Inflammatory macrophage (primary cell): ENCODE measurements around the gene CD58.

ENCODE experiments used
- DNase-seq, 2 donors: peaks; one replicate each; pipeline ENCODE4 v3.0.0-alpha.2; 2020 to 2022

CD58 gene

DNA sequence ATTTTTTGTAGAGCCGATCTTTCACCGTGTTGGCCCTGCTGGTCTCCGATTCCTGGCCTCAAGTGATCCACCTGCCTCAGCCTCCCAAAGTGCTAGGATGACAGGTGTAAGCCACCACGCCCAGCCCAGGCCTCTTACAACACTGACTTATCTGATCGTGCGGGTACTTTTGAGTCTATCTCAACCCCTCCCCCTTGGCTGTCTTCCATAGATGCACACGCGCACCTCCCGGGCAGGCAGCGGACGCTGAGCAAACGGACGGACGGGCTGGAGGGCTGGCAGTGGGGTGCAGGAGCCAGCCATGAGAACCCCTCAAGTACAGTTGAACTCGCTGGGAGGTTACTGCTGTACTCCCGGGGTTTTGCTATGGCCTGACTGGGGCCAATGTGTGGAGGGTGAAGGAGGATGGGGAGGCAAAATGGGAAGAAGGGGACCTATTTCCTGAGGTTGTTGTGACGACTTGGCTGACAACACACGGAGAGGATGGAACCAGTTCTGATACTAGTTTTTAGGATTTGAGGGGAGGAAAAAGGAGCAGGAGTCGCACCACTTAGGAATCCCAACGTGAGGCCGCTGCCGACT is 959 bp downstream of the CD58 start:
- DNase-seq: peak; percentile 14 to 31

DNA sequence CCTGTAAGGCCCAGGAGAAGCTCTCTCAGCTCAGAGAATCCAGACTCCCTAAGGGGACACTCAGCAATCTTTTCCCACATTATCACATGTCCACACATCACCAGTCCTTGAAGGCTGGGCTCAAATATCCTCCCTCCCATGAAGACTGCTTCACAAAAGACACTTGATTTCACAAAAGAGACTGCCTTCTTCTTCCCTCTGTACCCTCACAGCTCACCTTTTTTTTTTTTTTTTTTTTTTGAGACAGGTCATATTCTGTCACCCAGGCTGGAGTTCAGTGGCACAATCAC is 1.5 kb downstream of the CD58 start:
- peak in 1 of 2 donors; percentile 43 for DNase-seq

DNA sequence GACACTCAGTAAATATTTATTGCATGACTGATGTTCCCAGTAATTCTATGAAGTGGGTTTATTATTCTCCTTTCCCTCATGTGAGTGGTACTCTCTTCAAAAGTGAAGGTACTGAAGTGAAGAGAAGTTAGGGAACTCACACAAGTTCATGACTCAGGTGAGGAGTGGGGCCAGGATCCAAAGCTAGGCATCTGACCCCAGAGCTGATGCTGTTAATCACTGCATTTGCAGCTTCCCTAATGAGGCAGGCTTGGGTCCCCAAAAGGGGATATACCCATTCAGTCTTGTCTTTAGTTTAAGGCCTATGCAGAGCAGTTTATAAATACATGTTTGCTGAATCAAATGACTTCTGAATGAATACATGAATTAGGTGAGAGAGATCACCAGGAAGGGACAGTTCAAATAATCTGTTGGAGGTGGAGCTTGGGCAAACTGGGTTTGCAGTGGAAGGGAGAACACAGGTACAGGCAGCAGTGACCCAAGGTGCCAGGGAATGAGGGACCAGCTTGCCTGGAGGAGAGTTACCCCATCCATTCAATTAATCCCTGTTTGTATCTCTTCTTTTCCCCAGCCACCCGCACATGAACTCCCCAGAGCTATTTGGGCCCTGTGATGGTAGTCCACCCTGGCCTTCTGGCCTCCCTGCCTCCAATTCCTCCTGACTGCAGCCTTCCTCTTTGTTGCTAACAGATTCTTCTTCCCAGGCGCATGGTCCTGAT is 2.0 kb downstream of the CD58 start:
- DNase-seq: no peak

DNA sequence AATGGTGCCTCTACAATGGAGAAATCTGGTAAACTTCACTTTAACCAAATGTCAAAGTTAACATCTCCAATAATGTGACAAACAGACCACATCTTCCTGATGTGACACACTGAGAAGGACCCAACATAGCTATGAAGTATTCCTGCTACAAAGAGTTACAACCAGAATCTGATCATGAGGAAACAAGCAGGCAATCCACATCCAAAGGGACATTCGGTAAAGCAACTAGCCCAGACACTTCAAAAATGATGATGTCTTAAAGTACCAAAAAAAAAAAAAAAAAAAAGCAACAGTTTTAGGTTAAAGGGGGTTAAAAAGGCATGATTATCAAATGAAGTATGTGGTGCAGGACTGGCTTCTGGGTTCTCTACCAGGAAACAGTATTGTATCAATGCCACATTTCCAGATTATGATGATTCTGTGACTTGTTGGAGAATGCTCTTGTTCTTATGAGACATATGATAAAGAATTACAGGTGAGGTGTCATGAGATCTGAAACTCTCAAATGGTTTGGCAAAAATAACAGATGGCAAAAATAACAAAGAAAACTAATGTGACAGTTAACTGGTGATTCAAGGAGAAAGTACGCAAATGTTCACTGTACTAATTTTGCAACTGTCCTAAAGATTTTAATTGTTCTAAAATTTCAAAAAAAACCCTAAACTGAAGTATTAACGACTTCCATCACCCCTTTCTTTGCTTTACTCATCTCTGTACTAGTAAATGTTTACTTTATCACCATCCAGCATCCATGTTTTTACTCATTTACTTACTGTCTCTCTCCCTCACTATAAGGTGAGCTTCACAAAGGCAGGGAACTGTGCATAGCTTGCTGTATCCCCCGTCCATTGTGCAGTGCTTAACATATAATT is 2.8 kb downstream of the CD58 start:
- DNase-seq: no peak

DNA sequence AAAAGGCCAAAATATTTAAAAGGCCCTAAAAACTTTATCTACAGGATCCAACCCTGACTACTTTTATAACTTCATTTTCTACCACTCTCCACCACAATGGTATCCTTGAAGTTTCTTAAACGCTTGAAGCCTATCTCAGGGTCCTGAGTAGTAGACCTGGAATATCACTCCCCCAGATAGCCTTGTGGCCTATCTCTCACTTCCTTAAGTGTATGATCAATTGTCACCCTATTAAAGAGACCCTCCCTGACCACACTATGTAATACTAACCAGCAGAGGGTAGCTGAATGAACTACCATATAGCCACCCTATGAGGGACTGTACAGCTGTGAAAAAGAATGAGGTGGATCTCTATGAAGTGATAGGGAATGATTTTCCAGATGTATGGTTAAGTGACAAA is 5.6 kb downstream of the CD58 start:
- no peak for DNase-seq

DNA sequence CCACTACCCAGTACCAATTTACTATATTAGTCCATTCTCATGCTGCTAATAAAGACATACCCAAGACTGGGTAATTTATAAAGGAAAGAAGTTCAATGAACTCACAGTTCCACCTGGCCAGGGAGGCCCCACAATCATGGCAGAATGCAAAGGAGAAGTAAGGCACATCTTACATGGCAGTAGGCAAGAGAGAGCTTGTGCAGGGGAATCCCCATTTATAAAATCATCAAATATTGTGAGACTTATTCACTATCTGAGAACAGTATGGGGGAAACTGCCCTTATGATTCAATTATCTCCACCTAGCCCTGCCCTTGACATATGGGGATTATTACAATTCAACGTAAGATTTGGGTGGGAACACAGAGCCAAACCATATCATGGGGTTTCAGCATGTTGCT is 6.4 kb downstream of the CD58 start:
- no peak for DNase-seq

DNA sequence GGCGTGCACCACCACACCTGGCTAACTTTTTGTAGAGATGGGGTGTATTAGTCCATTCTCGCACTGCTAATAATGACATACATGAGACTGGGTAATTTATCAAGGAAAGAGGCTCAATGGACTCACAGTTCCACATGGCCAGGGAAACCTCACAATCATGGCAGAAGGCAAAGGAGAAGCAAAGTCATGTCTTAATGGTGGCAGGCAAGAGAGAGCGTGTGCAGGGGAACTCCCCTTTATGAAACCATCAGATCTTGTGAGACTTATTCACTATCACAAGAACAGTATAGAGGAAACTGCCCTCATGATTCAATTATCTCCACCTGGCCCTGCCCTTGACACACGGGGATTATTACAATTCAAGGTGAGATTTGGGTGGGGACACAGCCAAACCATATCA is 8.4 kb downstream of the CD58 start:
- DNase-seq: peak; percentile 60 to 74

DNA sequence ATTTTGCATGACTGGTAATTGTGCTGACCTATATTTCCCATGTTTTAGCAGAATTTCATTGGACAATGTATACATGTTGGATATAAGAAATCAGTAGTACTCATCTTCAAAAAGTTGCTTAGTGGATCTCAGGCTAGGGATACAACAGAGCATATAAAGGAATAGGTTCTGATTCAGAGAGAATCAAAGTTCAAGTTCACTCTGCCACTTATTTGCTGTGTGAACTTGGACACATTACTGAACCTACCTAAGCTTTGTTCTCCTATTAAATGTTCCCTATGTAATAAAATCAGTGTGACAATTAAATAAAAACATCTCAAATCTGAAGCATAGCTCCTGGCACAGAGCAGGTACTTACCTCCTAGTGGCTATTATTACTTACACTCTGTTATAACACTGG is 9.3 kb downstream of the CD58 start:
- DNase-seq: no peak

DNA sequence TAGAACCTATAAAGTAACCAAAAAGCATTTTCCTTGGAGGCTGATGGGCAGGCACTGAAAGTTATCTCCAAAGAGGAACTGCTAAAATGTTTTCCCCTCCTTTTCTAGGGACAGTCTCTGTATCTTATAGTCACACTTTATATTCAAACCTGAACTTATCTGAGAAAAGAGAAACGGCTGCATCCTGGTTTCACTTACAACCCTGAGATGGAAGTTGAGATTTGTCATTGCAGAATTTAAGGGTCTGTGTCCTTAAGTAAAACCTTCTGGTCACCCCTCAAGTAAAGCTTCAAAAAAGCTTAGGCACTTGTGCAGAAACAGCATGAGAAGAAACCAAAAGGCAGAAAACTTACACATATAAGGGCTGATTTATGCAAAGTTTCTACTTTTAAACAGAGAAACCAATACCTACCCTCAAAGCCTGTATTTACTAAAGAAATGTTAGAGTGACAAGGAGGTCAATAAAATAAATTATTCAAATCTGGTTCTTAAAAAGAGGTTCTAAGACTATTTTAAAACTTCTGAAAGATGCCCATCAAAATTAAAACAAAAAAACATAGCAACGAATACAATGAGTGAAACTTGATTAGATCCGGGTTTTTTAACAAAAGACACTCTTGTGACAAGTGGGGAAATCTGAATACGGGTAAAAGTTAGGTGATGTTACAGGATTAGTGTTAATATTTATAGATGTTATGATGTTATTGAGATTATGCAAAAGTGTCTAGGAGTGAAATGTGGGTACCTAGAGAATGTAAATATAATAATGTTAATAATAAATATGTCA is 9.9 kb downstream of the CD58 start:
- peak in 1 of 2 donors; percentile 17 for DNase-seq

DNA sequence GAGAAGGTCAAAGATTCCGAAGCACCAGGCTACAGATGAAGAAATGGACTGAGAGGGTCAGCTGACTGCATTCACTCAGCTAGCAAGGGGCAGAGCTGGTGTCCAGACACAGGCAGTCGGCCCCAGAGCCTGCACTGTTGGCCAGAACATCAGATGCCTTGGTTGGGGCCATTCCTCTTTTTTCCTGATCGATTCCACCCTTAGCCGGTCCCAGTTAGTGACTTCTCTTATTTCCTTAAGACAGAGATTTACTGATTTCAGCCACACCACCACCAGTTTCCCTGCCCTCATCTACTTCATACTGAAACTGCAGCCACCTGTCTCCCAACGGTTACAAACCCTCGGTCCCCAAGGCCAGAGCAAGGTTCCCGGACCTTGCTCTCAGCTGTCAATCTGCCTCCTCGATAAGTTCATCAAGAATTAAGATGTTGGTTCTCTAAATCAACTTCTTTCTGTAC is 11.5 kb downstream of the CD58 start:
- DNase-seq: no peak

DNA sequence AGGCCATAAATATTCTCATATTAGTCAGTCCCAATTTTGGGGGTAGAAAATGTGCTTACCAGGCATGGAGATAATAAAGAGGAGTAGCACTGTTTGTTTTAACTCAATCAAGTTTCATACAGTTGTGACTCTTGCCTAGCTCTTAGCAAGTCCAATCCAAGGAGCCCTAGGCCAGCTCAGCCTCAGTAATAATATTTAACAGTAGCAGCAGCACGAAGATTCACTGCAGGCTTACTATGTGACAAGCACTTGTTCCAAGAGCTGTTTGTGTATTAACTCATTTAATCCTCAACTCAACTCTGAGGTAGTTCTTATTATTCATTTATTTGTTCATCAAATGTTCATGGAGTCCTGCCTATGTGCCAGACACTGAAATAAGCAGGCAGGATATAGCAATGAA is 12.3 kb downstream of the CD58 start:
- no peak for DNase-seq

DNA sequence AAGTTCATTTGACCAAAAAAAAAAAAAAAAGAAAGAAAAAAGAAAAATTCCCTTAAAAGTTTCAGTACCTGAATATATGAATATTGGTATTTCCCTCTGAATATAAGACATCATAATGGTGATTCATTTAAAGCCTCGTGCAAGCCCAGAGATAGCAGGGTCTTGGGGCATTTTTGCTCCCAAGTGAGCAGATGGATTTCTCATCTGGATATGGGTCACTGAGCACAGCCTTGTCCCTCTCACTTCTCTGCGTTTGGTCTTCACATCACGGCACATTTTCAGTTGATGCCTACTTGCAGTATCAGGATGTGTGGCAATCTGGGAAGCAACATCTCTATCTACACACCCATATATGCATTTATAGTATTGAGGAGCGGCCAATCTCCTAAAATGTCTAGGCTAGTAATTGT is 12.7 kb downstream of the CD58 start:
- DNase-seq: no peak

DNA sequence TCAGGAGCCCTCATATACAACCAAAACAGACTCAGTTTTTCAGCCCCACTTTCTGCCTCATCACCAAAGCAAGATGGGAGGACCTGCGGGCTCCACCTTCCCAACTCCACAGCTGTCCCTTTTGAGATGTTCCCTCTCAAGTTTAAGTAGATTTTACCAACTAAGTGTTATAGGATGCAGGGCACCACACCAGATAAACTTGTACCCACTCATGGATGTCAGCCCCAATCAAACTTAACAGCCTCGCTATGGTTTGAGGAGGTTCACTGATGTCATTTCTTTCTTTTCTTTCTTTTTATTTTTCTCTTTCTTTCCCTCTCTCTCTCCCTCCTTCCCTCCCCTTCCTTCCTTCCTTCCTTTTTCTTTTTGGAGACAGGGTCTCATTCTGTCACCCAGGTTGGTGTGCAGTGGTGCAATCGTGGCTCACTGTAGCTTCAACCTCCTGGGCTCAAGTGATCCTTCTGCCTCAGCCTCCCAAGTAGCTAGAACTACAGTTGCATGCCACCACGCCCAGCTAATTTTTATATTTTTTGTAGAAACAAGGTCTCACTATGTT is 13.4 kb downstream of the CD58 start:
- no peak for DNase-seq

DNA sequence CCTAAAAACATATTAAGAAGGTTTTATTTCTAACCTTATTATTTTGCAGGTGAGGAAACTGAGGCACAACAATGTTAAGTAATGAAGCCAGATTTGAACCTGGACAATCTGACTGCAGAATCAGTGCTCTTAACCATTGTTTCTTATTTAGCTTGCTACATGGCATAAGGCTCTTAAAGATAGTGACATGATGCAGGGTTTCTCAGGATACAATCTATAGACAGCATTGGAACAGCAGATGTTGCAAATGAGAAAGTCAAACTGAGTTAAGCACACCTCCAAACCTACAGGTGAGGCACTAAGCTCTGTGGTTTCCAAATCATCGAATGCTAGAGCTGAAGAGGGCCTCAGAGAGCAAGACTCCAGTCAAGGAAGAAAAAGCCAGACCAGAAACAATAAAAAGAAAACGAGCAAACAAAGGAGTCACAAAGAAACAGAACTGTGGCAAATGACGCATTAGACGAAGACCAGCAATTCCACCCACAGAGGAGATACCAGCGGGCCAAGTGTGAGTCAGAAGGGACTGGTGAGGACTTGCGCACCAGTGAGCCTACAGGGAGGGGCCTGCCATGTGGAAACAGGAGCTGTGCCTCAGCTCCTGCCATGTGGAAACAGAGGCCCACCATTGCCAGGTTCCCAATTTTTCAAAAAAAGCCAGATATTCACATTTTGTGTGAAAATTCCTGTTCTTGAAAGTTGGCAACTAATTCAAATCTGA is 14.4 kb downstream of the CD58 start:
- DNase-seq: peak; percentile 89 to 95

DNA sequence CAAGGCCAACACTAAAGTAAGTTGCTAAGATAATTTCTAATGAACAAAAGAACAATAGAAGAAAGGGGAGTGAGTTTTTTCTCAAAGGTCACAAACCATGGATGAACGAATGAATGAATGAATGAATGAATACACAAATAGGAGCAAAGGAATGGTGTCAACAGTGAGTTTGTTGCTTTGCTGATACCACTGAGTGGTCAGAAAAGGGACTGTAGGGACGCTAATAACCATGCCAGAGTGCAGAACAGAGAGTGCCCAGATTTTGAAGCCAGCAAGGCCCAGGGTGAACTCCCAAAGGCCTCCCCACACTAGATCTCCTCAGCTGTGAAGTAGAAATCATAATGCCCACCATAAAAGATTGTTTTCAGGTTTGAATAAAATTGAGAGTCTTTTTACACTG is 15.9 kb downstream of the CD58 start:
- no peak for DNase-seq

DNA sequence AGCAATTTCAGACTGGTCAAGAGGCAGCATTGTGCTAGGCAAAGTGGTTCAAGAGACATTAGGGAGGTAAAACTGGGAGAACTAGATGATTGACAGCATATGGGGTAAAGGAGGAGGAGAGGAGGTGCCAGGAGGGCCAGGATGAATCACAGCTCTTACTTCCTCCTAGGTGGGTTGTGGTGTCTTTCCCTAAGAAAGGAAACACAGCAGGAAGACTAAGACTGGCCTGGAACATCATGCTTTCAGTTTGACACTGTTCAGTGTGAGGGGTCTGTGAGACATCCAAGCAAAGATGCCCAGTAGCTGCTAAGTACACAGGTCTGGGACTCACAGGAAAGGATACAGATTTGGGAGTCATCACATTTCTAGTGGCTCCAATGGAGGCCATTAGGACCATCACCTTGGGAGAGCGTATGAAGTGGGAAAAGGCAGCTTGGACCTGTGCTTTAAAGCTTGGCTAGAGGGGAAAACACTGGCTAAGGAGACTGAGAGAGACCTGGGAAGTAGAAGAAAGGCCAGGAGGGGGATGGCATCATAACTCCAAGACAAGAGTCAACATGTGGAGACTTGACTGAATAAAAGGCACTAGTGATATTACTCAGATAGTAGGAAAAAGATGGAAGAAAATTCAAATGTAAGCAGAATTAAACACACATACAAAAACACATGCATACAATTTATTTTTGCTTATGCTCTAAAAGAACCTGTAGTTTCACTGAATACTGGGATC is 17.3 kb downstream of the CD58 start:
- DNase-seq: no peak

DNA sequence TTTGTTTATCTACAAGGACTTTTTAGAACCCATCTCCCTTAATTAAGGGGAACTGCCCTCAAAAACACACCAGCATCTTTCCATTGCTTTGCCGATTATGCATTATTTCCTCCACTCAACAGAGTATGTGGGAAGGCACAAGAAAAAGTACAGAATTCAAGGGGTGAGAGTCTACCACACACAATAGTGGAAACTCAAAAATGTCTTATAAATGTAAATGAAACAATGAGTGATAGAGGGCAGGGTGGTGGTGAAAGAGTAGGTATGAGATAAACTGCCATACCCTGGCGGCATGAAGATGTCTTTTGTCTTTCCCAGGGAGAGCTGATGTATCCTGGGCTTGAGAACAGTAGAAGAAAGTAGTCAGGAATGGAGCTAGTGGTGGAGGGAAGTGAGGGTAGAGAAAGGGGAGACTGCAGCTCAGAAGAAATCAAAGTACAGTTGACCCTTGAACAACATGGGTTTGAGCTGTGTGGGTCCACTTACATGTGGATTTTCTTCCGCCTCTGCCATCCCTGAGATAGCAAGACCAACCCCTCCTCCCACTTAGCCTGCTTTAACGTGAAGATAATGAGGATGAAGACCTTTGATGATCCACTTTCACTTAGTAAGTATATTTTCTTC is 24.4 kb downstream of the CD58 start:
- no peak for DNase-seq

DNA sequence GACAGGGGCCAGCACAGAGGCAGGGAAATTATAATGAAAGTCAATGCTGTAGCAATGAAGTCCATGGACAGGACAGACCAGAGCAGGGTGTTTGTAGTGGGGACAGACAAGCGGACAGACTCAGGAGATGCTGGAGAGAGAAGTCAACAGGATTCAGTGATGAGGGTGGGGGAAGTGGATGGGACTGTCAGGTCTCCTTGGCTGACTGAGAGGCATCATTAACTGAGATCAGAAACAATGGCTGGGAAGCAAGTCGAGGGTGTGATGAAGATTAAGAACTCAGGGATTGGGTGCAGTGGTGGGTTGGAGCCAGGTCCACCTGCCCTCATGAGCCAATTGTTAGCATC is 25.5 kb downstream of the CD58 start:
- no peak for DNase-seq

DNA sequence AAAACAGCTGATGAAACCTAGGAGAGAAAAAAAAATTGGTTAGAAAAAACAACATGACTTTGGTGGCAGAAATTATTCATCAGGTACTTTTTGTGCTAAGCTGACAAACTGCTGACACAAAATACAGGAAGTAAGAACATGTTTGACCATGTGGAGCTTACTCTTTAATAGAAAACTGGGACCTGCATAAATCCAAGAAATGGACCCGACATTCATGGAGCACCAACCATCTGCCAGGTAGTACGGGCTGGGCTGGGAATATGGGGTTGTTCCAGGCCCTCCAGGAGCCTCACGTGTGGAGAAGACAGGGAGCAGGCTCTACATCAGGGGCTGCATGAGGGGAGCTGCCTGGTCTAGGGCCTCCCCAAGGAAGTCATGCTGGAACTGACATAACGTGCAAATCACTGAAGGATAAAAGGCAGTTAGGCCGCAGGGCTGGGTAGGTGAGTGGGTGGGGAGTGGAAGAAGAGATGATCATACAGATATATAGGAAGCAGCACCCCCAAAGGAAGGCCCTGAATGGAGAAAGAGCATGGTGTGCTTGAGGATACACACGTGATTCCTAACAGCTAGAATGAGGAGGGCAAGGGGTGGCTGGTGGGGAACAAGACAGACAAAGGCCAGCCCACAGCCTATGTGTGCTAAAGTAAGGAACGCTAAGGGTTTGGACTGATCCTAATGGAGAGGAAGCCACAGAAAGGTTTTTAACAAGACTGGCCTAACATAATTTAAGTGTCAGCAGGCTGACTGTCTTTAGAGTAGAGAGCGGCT is 26.1 kb downstream of the CD58 start:
- DNase-seq: no peak

DNA sequence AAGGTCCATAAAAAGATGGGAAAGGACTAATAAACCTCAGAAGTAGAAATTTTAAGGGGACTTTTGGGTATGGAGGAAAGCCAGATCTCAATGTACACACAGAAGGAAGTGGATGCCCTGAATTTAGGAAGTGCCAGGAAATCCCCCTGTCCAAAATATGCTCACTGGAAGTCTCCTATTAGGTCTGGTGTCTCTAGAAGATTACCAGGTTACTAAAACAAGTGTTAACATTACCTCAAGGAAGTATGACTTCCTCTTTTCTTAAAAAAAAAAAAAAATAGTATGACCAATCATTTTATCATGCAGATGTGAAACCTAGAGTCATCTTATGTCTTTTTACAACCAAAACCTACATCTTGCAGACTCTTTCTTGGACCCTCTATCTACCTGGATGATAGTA is 30.7 kb downstream of the CD58 start:
- DNase-seq: peak; percentile 50 to 59
